HuH-7 (cell line): Measurements from ENCODE around the gene WFDC8.
A peak's percentile ranks its signal among the peaks of the same experiment; 100 is the strongest.
"Not testable (repeated sequence)": the region's sequence is repeated elsewhere in the genome, so short reads cannot be mapped to it uniquely, and the experiment has no call there.

ENCODE experiments used
- DNase-seq: peaks from one replicate; pipeline ENCODE4 v3.0.0; 2011; ENCODE audit warnings: low spot score

The WFDC8 gene

DNA sequence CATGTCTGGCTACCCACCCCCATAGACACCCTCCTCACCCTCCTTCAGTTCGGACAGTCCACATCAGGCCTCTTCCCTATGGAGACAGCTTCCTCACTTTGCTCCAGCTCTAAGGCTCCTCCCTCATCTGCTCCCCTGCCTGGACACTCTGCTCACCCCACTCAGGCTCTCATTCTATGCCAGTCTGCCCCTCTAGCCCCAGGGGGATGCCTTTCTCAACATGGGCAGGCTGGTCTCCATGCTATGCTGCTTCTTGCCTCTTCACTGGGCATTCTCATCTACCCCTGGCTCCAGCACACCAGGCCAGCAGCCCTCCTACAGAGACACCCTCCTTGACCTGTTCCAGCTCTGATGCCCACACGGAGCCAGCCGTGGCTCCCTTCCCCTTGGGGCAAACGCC lies at the start of gene WFDC8:
TSS of gene WFDC8 (minus strand) at position 101 of the 400 bp plus-strand sequence. CDS start at position 64, 37 bp downstream.
- DNase-seq: no peak

DNA sequence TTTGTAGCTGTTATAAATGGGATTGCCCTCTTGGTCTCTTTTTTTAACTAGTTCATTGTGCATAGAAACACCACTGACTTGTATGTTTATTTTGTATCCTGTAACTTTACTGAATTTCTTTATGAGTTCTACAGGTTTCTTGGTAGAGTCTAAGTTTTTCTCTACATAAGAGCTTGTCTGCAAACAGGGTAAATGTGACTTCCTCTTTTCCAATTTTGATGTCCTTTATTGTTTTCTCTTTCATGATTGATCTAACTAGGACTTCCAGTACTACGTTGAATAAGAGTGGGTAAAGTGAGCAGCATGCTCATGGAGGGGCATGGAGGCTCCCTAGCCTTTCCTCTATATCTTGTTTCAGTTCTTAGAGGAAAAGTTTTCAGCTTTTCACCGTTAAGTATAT lies 47.5 kb upstream of the WFDC8 start:
- no peak for DNase-seq

DNA sequence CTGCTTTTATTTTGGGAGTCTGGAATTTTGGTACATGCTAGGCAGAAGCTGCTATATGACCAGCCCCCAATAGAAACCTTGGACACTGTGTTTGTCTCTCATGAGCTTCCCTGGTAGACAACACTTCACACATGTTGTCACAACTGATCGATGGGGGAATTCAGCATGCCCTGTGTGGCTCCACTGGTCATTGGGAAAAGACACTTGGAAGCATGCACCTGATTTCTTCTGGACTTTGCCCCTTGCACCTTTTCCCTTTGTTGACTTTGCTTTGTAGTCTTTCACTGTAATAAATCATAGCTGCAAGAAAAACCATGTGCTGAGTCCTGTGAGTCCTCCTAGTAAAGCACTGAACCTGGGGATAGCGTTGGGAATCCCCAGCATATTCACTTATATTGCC lies 42.5 kb upstream of the WFDC8 start:
- peak; percentile 8 for DNase-seq

DNA sequence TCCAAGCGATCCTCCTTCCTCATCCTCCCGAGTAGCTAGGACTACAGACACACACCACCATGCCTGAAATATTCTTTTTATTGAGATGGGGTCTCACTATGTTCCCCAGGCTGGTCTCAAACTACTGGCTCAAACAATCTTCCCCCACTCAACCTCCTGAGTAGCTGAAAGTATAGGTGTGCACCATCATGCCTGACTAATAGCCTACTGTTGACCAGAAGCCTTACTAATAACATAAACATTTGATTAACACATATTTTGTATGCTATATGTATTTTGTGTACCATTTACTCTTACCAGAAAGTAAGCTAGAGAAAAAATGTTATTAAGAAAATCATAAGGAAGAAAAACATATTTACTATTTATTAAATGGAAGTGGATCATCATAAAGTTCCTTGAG lies 38.5 kb upstream of the WFDC8 start:
- no peak for DNase-seq

DNA sequence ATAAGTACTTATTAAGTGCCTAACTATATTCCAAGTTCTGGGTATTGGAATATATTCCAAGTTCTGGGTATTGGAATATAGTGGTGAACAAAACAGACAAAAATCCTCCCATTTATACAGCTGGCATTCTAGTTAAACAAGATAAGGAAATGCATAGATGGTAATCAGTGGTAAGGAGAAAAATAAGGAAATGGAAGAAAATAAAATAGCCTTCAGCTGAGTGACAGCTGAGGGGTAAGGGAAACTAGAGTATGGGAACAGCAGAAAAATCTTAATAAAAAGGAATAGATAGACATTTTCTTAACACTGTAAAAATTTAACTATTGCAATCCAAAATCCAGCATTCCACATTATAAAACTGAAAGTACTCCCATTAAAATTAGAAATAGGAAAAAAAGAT lies 33.2 kb upstream of the WFDC8 start:
- DNase-seq: no peak

DNA sequence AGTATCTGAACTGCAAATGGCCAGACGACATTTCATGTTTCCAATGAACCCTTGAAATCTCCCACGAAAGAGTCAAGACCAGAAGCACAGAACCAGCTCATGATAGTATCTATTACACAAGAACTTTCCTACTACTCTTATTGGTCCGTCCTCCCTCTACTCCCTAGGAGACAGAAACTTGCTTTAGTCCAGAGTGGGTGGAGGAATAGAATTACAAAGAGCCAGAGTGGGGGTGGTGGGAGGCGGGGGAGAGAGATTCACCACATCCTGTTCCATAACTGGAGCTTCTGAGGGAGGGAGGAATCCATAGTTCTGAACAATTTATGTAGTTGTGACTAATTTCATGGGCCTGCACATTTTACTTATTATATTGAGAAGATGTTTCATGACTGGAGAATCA lies 32.0 kb upstream of the WFDC8 start:
- DNase-seq: no peak

DNA sequence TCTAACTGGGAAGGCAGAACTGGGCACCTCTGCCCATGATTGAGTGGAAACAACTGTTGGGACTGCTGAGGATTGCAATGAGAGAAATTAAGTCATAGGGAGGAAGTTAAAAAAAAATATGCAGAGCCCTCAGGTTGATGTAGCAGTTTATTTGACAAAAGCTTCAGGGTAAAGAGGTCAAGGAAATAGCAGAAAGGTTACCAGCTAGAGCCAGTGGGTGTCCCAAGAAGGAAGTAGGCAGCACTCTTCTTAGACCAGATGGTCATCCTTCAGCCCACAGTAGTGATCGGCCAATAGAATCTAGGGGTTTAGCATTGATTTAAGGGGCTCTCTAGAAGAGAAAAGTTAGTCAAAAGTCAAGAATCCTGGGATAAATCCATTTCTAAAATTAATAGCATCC lies 28.7 kb upstream of the WFDC8 start:
- no peak for DNase-seq

DNA sequence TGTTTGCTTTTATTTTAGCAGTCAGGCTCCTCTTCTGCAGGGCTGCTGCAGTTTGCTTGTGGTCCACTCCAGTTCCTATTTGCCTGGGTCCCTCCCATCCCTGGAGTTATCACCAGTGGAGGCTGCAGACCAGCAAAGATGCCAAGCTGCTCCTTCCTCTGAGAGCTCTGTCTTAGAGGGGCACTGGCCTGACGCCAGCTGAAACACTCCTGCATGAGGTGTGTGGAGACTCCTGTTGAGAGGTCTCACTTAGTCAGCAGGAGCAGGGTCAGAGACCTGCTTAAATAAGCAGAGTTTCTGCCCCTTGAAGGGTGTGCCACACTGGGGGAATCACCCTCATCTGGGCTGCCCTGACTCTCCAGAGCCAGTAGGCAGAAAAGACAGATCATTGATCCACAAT lies 16.2 kb upstream of the WFDC8 start:
- no peak for DNase-seq

DNA sequence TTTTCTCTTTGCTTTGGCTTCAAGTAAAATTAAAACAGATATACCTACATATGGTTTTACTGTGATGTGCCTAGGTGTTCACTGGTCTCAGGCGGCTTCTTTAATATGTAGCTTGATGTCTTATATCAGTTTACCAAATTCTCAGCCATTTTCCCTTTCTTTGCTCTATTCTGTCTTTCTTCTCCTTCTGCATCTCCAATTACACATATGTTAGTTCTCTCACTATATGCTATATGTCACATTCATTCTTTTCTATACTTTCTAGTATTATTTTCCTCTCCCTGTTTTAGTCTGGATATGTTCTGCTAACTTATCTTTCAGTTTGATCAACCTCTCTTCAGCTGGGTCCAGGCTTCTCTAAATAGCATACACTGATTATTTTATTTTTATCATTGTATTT lies 14.4 kb upstream of the WFDC8 start:
- DNase-seq: no peak

DNA sequence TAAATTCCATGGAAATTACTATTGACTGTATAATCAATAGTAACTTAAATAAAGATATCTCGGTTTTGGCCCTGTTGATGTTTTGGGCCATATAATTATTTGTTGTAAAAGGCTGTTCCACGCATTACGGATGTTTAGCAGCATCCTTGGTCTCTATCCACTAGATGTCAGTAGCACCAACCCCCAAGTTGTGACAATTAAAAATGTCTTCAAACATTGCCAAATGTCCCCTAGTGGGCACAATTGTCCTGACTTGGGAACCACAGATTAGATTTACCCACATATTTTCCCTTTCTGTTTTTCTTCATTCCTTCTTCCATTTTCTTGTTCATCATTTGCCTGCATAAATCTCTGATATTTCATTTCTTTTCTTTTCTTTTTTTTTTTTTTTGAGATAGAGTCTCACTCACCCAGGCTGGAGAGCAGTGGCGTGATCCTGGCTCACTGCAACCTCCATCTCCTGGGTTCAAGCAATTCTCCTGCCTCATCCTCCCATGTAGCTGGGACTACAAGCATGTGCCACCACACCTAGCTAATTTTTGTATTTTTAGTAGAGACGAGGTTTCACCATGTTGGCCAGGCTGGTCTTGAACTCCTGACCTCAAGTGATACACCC lies 13.6 kb upstream of the WFDC8 start:
- peak; percentile 22 for DNase-seq

DNA sequence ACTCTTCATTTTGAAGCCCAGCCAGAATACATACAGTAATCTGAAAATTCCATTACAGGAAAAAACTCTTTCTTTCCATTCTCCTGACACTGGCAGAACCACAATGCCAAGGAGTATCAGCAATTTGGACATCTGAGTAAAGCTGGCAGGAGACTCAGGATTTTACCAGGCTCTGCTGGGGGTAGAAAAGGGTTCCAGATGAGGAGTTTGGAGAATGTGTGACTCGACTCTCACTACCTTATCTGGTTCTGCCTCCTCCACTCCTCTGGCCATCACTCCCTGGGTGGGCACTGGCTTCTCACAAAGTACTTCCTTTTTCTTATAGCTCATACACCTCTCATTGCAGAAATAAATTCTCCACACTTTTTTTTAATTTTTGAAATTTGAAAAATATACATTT lies 10.6 kb upstream of the WFDC8 start:
- DNase-seq: no peak

DNA sequence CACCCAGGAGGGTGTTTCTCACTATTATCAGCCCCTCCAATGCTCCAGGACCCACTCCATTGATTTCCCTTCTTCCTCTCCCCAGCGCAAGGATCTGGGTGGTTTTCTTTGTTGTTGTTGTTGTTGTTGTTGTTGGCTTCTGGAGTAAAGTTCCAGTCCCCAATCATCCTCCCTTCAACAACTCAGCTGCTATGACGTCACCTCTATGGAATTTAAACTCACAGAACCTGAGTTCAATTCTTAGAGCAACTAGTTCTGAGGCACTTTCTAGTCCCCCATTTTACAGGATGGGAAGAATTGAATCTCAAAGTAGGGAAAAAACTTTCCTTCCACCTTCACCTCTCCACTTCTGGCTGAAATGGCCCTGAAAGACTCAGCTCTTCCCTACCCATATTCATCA lies 9.7 kb upstream of the WFDC8 start:
- DNase-seq: no peak

DNA sequence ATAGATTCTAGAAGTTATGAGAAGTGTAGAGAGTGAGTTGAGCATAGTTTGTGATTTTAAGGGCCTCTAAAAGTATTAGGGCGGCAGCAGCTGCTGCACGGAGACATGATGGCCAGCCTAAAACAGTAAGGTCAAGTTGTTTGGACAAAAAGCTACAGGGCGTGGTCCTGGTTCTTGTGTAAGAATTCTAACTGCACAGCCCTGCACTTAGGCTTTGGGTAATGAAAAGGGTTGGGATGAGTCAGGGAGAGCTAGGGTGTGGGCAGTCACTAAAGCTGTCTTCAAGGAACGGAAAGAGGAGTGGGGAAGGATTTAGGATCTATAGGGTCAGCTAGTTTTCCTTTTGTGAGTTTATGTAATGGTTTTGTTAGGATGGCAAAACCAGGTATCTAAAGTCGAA lies 6.9 kb upstream of the WFDC8 start:
- not testable (repeated sequence) for DNase-seq

DNA sequence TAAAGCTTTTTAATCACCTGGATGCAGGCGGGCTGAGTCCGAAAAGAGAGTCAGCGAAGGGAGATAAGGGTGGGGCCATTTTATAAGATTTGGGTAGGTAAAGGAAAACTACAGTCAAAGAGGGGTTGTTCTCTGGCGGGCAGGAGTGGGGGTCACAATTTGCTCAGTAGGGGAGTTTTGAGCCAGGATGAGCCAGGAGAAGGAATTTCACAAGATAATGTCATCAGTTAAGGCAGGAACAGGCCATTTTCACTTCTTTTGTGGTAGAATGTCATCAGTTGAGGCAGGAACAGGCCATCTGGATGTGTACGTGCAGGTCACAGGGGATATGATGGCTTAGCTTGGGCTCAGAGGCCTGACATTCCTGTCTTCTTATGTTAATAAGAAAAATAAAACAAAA lies 5.2 kb upstream of the WFDC8 start:
- not testable (repeated sequence) for DNase-seq

DNA sequence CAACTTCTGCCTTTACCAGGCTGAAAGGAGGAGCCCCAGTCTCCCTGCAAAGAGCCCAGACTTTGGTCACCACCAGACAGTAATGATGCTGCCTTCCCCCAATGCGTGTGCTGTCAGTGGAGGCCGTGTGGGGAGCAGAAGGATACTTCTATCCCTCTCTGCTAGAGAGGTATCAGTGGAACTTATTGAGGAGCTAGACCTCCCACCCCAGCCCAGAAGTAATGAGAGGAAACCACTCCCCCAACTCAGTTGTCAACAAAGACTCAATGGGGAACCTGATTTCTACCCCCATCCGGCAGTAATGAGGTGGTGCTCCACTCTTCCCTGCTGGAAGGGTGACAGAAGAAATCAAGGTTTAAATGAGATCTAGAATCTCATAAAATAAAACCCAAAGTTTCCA lies 4.4 kb upstream of the WFDC8 start:
- DNase-seq: no peak

DNA sequence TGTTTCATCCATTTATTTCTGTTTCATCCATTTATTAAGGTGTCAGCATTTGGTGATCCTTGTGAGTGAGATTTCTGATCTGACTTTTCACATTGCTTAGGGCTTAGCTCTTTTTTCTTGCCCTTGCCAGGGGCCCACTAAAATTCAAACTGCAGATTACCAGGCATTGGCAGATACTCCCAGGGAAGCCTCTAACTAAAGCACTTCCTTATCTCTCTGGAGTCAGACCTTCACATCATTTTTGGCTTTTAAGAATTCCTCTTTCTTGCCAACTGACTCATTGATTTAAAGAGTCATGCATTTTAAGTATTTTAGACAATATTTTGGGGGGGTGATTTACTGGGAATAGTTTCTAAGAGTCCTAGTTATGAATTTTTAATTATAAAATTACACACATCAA lies 2.6 kb upstream of the WFDC8 start:
- no peak for DNase-seq

DNA sequence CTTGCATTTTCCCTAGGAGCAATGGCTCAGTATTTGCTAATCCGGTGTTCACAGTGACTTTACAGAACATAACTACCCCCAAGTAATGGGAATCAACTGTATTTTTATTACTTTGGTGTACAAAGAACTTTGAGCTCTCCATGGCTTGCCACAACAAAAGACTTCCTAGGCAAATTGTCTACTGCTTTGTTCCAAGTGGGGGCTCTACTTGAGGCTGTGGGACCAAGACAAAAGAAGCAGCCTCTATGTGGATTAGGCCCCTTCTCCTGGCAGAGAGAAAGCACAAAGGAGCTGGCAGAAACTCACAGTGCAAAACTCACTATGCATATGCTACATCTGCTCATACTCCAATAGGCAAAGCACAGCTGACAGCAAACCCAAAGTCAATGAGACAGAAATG lies 853 bp downstream of the WFDC8 start:
- DNase-seq: no peak

DNA sequence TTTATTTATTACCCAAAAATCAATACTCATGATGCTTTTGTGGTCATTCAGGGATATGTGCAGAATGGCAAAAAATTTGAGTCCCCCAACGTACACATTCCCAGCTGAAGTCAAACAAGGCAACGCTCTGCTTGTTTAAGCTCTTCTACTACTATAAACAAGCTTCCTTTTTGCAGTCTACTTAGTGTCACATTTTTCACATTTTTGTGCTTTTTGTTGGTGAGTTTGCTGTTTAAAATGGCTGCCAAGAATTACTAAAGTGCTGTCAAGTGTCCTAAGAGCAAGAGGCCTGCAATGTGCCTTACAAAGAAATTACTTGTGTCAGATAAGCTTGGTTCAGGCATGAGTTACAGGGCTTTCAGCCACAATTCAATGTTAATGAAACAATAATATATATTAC lies 2.1 kb downstream of the WFDC8 start:
- no peak for DNase-seq

DNA sequence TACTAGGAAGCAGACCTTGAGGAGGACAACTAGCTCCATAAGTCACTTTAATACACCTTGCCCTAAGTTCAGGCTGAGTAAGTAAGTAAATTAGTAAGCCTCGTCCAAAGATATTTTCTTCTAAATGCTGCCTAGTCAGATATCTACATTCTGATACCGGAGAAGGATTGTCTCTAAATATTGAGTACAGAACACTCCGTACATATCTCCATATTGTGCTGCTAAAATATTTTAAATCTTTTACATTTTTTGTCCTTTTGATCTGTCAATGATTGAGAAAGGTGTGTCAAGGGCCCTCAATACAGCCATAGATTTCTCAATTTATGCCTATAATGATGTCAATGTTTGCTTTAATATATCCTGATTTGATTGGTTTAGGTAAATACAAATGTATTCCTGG lies 3.2 kb downstream of the WFDC8 start:
- DNase-seq: no peak

DNA sequence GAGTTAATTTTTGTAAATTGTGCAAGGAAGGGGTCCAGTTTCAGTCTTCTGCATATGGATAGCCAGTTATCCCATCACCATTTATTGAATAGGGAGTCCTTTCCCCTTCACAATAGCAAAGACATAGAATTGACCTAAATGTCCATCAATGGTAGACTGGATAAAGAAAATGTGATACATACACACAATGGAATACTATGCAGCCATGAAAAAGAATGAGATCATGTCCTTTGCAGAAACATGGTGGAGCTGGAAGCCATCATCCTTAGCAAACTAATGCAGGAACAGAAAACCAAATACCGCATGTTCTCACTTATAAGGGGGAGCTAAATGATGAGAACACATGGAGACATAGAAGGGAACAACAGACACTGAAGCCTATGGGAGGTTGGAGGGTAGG lies 9.4 kb downstream of the WFDC8 start:
- not testable (repeated sequence) for DNase-seq

DNA sequence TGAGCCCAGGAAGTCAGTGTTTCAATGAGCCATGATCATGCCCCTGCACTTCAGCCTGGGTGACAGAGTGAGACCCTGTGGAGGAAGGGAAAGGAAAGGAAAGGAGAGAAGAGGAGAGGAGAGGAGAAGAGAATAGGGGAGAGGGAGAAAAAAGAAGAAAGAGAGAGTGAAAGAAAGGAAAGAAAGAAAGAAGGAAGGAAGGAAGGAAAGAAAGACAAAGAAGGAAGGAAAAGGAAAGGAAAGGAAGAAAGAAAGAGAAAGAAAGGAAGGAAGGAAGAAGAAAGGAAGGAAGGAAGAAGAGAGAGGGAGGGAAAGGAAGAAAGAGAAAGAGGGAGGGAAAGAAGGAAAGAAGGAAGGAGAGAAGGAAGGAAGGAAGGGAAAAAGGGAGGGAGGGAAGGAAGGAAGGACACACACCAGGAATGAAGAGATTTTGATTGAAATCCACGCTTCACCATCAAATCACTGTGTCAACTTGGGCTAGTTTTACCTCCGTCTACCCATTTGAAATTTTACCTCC lies 14.3 kb downstream of the WFDC8 start:
- no peak for DNase-seq

DNA sequence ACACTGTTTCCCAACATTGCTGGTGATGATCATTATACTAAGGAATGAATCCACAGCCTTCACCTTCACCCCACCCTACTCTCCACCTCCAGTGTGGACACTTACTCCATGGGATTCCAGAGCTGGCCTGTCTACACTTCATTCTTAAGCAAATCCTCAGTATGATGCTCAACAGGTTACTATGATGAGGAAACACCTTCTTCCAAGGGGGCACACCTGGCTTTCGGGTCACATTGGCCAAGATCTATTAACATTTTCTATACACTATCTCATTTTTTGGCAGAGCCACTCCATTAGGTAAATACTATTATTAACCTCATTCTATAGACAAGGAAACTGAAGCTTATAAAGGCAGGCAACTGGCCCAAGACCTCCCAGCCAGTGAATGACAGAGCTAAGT lies 23.9 kb downstream of the WFDC8 start:
- no peak for DNase-seq

DNA sequence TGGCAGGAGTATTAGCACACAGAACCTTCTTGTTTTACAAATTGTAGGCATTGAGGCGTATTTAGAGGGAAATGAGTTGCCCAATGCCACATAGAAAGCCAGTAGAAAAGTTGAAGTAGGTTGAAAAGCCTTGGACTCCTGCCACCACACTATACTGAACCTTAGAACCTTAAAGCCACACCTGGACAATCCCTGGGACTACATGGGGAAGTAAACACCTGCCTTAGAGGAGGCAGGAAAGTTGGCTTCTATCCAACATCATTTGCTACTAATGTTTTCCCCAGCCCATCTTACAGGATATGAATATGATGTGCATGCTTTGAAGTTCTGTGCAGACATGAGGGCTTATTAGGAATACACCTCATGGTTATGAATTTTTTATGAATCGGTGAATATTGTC lies 26.6 kb downstream of the WFDC8 start:
- no peak for DNase-seq

DNA sequence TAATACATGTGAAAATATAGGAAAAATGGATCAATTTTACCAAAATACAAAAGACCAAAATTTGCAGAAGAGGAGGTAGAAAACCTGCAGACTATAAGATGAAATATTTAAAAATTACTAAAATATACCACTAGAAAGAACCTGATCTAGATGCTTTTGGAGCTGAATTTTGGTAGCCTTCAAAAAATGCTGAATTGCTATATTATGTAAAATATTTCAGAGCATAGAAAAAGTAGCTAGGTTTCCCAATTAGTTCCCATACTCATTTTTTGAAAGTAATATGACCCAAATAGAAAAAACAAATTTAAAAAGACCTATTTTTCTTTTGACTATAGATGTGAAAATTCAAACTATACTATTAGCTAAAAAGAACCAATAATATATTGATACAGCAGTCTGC lies 28.3 kb downstream of the WFDC8 start:
- DNase-seq: no peak

DNA sequence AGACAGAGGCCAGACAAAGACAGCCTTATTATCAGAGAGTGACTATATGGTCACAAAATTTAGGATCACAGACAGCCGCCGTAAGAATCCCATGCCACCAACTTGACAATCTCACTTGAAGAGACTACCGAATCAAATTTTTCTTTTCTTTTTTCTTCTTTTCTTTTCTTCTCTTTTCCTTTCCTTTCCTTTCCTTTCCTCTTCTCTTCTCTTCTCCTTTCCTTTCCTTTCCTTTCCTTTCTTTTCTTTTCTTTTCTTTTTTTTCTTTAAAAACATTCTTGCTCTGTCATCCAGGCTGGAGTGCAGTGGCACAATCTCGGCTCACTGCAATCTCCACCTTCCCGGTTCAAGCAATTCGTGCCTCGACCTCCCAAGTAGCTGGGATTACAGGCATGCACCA lies 30.7 kb downstream of the WFDC8 start:
- DNase-seq: no peak
